Hepatocyte (in vitro differentiated cells): ENCODE measurements around the gene C1orf122. TPM values are rescaled to one million over a fixed set of nuclear protein-coding genes. Genes with fewer than 3 reads are reported as not detected.

Experiments used
- DNase-seq: peaks from one replicate; pipeline ENCODE4 v3.0.0-alpha.2; 2016; ENCODE audit warnings: low spot score
- H2AFZ ChIP-seq: fragments of 200-600 bp; sonication (generic); 2 replicates; pipeline ENCODE4 v1.6.0; 2016; ENCODE audit warnings: antibody characterized with exemption, mild to moderate bottlenecking
- H3K27ac ChIP-seq: fragments of 200-600 bp; sonication (generic); 2 replicates; pipeline ENCODE4 v1.5.1; 2016; ENCODE audit warnings: mild to moderate bottlenecking
- H3K27me3 ChIP-seq: fragments of 200-600 bp; sonication (generic); 2 replicates; pipeline ENCODE4 v1.6.1; 2016
- H3K36me3 ChIP-seq: fragments of 200-600 bp; sonication (generic); replicated peaks from 2 replicates; pipeline ENCODE4 v1.5.1; 2016; ENCODE audit warnings: low read depth; ENCODE audit not compliant: insufficient read depth
- H3K4me1 ChIP-seq: fragments of 200-600 bp; sonication (generic); 2 replicates; pipeline ENCODE4 v1.5.1; 2016; ENCODE audit warnings: mild to moderate bottlenecking, moderate library complexity; ENCODE audit not compliant: insufficient read depth
- H3K4me2 ChIP-seq: fragments of 200-600 bp; sonication (generic); 2 replicates; pipeline ENCODE4 v1.6.0; 2016
- H3K4me3 ChIP-seq: fragments of 200-600 bp; sonication (generic); 2 replicates; pipeline ENCODE4 v1.5.1; 2016; ENCODE audit warnings: mild to moderate bottlenecking
- H3K79me2 ChIP-seq: fragments of 200-600 bp; sonication (generic); 2 replicates; pipeline ENCODE4 v1.6.0; 2017; ENCODE audit warnings: mild to moderate bottlenecking
- H3K9me2 ChIP-seq: fragments of 200-600 bp; sonication (generic); replicated peaks from 2 replicates; pipeline ENCODE4 v1.6.0; 2017; ENCODE audit warnings: mild to moderate bottlenecking; ENCODE audit not compliant: insufficient read depth
- H3K9me3 ChIP-seq: fragments of 200-600 bp; sonication (generic); 2 replicates; pipeline ENCODE4 v1.5.1; 2016; ENCODE audit warnings: low read depth, mild to moderate bottlenecking
- H4K20me1 ChIP-seq: fragments of 200-600 bp; sonication (generic); 2 replicates; pipeline ENCODE4 v1.6.0; 2016; ENCODE audit warnings: mild to moderate bottlenecking; ENCODE audit not compliant: insufficient read depth, poor library complexity, severe bottlenecking
- EZH2 ChIP-seq: fragments of 200-600 bp; sonication (generic); IDR thresholded peaks from 2 replicates; pipeline ENCODE4 v1.6.1; 2016; ENCODE audit warnings: antibody characterized with exemption, mild to moderate bottlenecking, borderline replicate concordance
- EZH2phosphoT487 ChIP-seq: fragments of 200-600 bp; sonication (generic); IDR thresholded peaks from one replicate; pipeline ENCODE4 v1.6.1; 2018; ENCODE audit warnings: antibody characterized with exemption, mild to moderate bottlenecking, low read depth, moderate library complexity; ENCODE audit not compliant: unreplicated experiment, severe bottlenecking
- WGBS: methylation state at CpG from one replicate; pipeline ENCODE4 v1.1.6; 2016; ENCODE audit warnings: low lambda C conversion rate; ENCODE audit errors: missing lambda C conversion rate; 5-methylcytosine and 5-hydroxymethylcytosine counted together
- polyA plus RNA-seq: library from polyadenylated mRNA; unstranded; fragments of >200 nt; fragmentation: Nextera tagmentation; extraction: Ambion mirVana; gene quantifications from 2 replicates; pipeline ENCODE4 v1.2.1, GENCODE V29; 2016
- total RNA-seq: library from RNA; depleted of rRNA; stranded (reverse); fragments of >200 nt; gene quantifications from 2 replicates; pipeline ENCODE4 v1.2.3, GENCODE V29; 2014
- TF ChIP-seq, protein P1 (sequence below): fragments of 200-600 bp; sonication (generic); IDR thresholded peaks from 2 replicates; pipeline ENCODE4 v1.5.1; 2016; ENCODE audit warnings: antibody characterized with exemption, mild to moderate bottlenecking; ENCODE audit not compliant: poor library complexity

Gene C1orf122
- total and polyA plus RNA-seq, 2 experiments from 2014 or later, result 63.8 to 166 TPM

- no peak overlapping the region for H3K4me2 ChIP-seq
Measured at GRCh38 chr1:37809942-37810341, 2.4 kb downstream of the C1orf122 start.

GRCh38 chr1:37811027-37811655 is 3.6 kb downstream of the C1orf122 start:
- no peak overlapping the region for H3K4me2 ChIP-seq
- WGBS, result 37% methylated on average over 7 of the region's 7 CpGs
- peak; percentile 89 for DNase-seq

More at GRCh38 chr1:37809942-37810341, 2.4 kb downstream of the C1orf122 start:
- Histone ChIP-seq H3K36me3 (no peaks in the 10 kb centered on the region), H3K9me2 (no peaks in the 10 kb centered on the region), H3K79me2 (peaks cover 32% of the 10 kb centered on the region), H3K9me3 (no peaks in the 10 kb centered on the region), H3K4me1 (peaks cover 15% of the 10 kb centered on the region), H4K20me1 (peaks cover 17% of the 10 kb centered on the region), H2AFZ (no peak overlapping the region), H3K27me3 (no peaks in the 10 kb centered on the region), H3K27ac (no peak overlapping the region), H3K4me3 (no peak overlapping the region)
- DNase-seq, result no peak
- TF ChIP-seq EZH2 (no peak), EZH2phosphoT487 (no peak)
- TF ChIP-seq, protein P1, sequence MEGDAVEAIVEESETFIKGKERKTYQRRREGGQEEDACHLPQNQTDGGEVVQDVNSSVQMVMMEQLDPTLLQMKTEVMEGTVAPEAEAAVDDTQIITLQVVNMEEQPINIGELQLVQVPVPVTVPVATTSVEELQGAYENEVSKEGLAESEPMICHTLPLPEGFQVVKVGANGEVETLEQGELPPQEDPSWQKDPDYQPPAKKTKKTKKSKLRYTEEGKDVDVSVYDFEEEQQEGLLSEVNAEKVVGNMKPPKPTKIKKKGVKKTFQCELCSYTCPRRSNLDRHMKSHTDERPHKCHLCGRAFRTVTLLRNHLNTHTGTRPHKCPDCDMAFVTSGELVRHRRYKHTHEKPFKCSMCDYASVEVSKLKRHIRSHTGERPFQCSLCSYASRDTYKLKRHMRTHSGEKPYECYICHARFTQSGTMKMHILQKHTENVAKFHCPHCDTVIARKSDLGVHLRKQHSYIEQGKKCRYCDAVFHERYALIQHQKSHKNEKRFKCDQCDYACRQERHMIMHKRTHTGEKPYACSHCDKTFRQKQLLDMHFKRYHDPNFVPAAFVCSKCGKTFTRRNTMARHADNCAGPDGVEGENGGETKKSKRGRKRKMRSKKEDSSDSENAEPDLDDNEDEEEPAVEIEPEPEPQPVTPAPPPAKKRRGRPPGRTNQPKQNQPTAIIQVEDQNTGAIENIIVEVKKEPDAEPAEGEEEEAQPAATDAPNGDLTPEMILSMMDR, result no peak
- 92% methylated on average over 2 of the region's 2 CpGs for WGBS

DNA sequence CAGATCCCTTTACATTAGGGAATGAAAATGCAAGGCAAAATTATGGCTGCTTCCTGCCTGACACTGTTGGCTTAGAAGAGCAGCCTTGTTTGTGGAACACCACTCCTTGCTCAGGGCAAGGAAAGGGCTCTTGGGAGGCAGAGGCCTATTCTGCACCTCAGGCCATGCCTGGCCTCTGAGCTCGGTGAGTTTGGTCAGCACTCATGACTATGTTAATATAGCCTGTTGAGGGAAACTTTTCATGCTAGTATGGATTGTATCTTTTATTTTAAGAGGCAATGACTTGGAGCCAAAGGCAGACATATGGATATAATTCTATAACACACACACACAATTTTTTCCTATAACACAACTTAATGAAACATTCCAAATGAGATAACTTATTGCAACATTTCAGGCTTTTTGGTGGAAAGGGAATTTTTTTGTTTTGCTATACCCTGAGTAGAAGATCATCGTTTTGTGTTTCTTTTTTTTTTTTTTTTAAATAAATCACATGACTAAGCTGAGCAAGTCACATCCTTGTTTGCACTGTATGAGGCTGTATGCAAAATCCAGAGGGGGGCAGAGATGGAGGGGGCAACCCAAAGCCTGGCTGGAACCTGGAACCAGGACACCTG is 6.0 kb downstream of the C1orf122 start:
- H3K4me1 ChIP-seq, result peaks cover 8% of the 10 kb centered on the region
- WGBS, result 89% methylated on average over 2 of the region's 2 CpGs
- H3K36me3 ChIP-seq, result no peaks in the 10 kb centered on the region
- no peaks in the 10 kb centered on the region for H4K20me1 ChIP-seq
- H3K4me2 ChIP-seq, result no peak overlapping the region
- no peak overlapping the region for H2AFZ ChIP-seq
- no peak for DNase-seq
- no peak overlapping the region for H3K4me3 ChIP-seq
- peaks cover 14% of the 10 kb centered on the region for H3K79me2 ChIP-seq
- no peaks in the 10 kb centered on the region for H3K9me2 ChIP-seq
- TF ChIP-seq EZH2, result no peak
- no peak for TF ChIP-seq EZH2phosphoT487
- TF ChIP-seq, protein P1, result no peak
- no peaks in the 10 kb centered on the region for H3K9me3 ChIP-seq
- no peaks in the 10 kb centered on the region for H3K27me3 ChIP-seq
- no peak overlapping the region for H3K27ac ChIP-seq

More at GRCh38 chr1:37811027-37811655, 3.6 kb downstream of the C1orf122 start:
- Histone ChIP-seq H3K27me3 (no peaks in the 10 kb centered on the region), H4K20me1 (peaks cover 12% of the 10 kb centered on the region), H3K9me2 (no peaks in the 10 kb centered on the region), H3K4me3 (no peak overlapping the region), H3K79me2 (peaks cover 27% of the 10 kb centered on the region), H2AFZ (no peak overlapping the region), H3K27ac (no peak overlapping the region), H3K36me3 (no peaks in the 10 kb centered on the region), H3K4me1 (peaks cover 15% of the 10 kb centered on the region), H3K9me3 (no peaks in the 10 kb centered on the region)
- no peak for TF ChIP-seq EZH2phosphoT487
- no peak for TF ChIP-seq EZH2
- TF ChIP-seq, protein P1, result peak; percentile 73
